ENCODE measurements around the gene SLC25A19.
A peak's percentile ranks its signal among the peaks of the same experiment; 100 is the strongest.

The SLC25A19 gene

GRCh38 chr17:75289115-75289831 is at the start of gene SLC25A19:
Gene SLC25A19 (minus strand): TSS chr17:75289433. CDS start chr17:75286764, 2,669 bp downstream.
- H3K27ac ChIP-seq, result peak within 1 kb of the TSS; percentile 75

GRCh38 chr17:75338335-75338734 is 49.1 kb upstream of the SLC25A19 start:
- H3K27ac ChIP-seq, result no peak overlapping the region
- TF ChIP-seq CTCF (IDR thresholded peaks at IDR 0.05) (no peak), ZFX (IDR thresholded peaks at IDR 0.05; ENCODE audit: borderline replicate concordance) (no peak)

More at GRCh38 chr17:75289115-75289831, at the start of gene SLC25A19:
- TF ChIP-seq CTCF (IDR thresholded peaks at IDR 0.05) (no peak), ZFX (IDR thresholded peaks at IDR 0.05; ENCODE audit: borderline replicate concordance) (no peak)

- TF ChIP-seq CTCF (IDR thresholded peaks at IDR 0.05), result no peak
- no peak for TF ChIP-seq ZFX (IDR thresholded peaks at IDR 0.05; ENCODE audit: borderline replicate concordance)
- no peak overlapping the region for H3K27ac ChIP-seq
These were observed 46.1 kb upstream of the SLC25A19 start for GRCh38 chr17:75335315-75335714.

GRCh38 chr17:75334723-75335122 is 45.5 kb upstream of the SLC25A19 start:
- TF ChIP-seq CTCF (IDR thresholded peaks at IDR 0.05) (no peak), ZFX (IDR thresholded peaks at IDR 0.05; ENCODE audit: borderline replicate concordance) (no peak)
- H3K27ac ChIP-seq, result no peak overlapping the region

- no peak overlapping the region for H3K27ac ChIP-seq
- TF ChIP-seq ZFX (IDR thresholded peaks at IDR 0.05; ENCODE audit: borderline replicate concordance), result no peak
- TF ChIP-seq CTCF (IDR thresholded peaks at IDR 0.05), result no peak
These were observed 42.4 kb upstream of the SLC25A19 start for GRCh38 chr17:75331671-75332070.

GRCh38 chr17:75327757-75328156 is 38.5 kb upstream of the SLC25A19 start:
- H3K27ac ChIP-seq, result no peak overlapping the region
- no peak for TF ChIP-seq CTCF (IDR thresholded peaks at IDR 0.05)
- no peak for TF ChIP-seq ZFX (IDR thresholded peaks at IDR 0.05; ENCODE audit: borderline replicate concordance)

GRCh38 chr17:75326226-75326848 is 37.1 kb upstream of the SLC25A19 start:
- no peak for TF ChIP-seq CTCF (IDR thresholded peaks at IDR 0.05)
- no peak for TF ChIP-seq ZFX (IDR thresholded peaks at IDR 0.05; ENCODE audit: borderline replicate concordance)
- no peak overlapping the region for H3K27ac ChIP-seq
